Endothelial cell of hepatic sinusoid (primary cell): ENCODE results near the gene SLC25A21.
"Not testable (repeated sequence)": the region's sequence is repeated elsewhere in the genome, so short reads cannot be mapped to it uniquely, and the experiment has no call there.

Source experiments
- in situ Hi-C: cut with HindIII; loops from 2 replicates; pipeline ENCODE4 v1.10.0; 2017; ENCODE audit warnings: low sequenced_read_pairs

Gene SLC25A21

GRCh38 chr14:37187294-37187693, 14.9 kb upstream of the SLC25A21 start:
- in situ Hi-C loops, result no loop called here

GRCh38 chr14:37186865-37187264, 14.5 kb upstream of the SLC25A21 start:
- in situ Hi-C loops, result no loop called here

- in situ Hi-C loops, result no loop called here
These were observed 13.3 kb upstream of the SLC25A21 start for GRCh38 chr14:37185670-37186069.

GRCh38 chr14:37184520-37184919, 12.1 kb upstream of the SLC25A21 start:
- in situ Hi-C loops, result not testable (repeated sequence)

GRCh38 chr14:37181441-37181840, 9.0 kb upstream of the SLC25A21 start:
- in situ Hi-C loops, result no loop called here

GRCh38 chr14:37180886-37181285, 8.5 kb upstream of the SLC25A21 start:
- in situ Hi-C loops, result not testable (repeated sequence)

GRCh38 chr14:37179896-37180502, 7.6 kb upstream of the SLC25A21 start:
- in situ Hi-C loops, result no loop called here

GRCh38 chr14:37172936-37173614, 669 bp upstream of the SLC25A21 start:
- in situ Hi-C loops, result no loop called here

GRCh38 chr14:37171678-37172023, 755 bp downstream of the SLC25A21 start:
- in situ Hi-C loops, result no loop called here

- in situ Hi-C loops, result no loop called here
These were observed 1.4 kb downstream of the SLC25A21 start for GRCh38 chr14:37170993-37171392.

GRCh38 chr14:37170237-37170636, 2.2 kb downstream of the SLC25A21 start:
- in situ Hi-C loops, result no loop called here

GRCh38 chr14:37168721-37169120, 3.7 kb downstream of the SLC25A21 start:
- in situ Hi-C loops, result no loop called here

- in situ Hi-C loops, result no loop called here
These were observed 5.0 kb downstream of the SLC25A21 start for GRCh38 chr14:37167151-37168047.

GRCh38 chr14:37165794-37166193, 6.6 kb downstream of the SLC25A21 start:
- in situ Hi-C loops, result no loop called here

- in situ Hi-C loops, result not testable (repeated sequence)
These were observed 10.1 kb downstream of the SLC25A21 start for GRCh38 chr14:37162307-37162706.

- in situ Hi-C loops, result no loop called here
These were observed 14.4 kb downstream of the SLC25A21 start for GRCh38 chr14:37157987-37158386.

- in situ Hi-C loops, result no loop called here
These were observed 18.9 kb downstream of the SLC25A21 start for GRCh38 chr14:37153483-37153882.

GRCh38 chr14:37153005-37153404, 19.4 kb downstream of the SLC25A21 start:
- in situ Hi-C loops, result no loop called here

GRCh38 chr14:37150414-37150813, 22.0 kb downstream of the SLC25A21 start:
- in situ Hi-C loops, result no loop called here

GRCh38 chr14:37147310-37147880, 25.0 kb downstream of the SLC25A21 start:
- in situ Hi-C loops, result no loop called here

GRCh38 chr14:37146438-37146837, 26.0 kb downstream of the SLC25A21 start:
- in situ Hi-C loops, result not testable (repeated sequence)
